ENCODE measurements around the gene FOXL3.

- no peak for TF ChIP-seq SP1 (IDR thresholded peaks at IDR 0.05)
- no peak for TF ChIP-seq TARDBP (IDR thresholded peaks at IDR 0.05)
- TF ChIP-seq SUZ12 (IDR thresholded peaks at IDR 0.05), result no peak
- TF ChIP-seq BHLHE40 (IDR thresholded peaks at IDR 0.05; ENCODE audit: borderline replicate concordance), result no peak
- TF ChIP-seq FOXA1 (IDR thresholded peaks at IDR 0.05), result no peak
- TF ChIP-seq FOXM1 (IDR thresholded peaks at IDR 0.05; ENCODE audit: borderline replicate concordance), result no peak
Measured at GRCh38 chr7:279821-280220, 10.1 kb upstream of the FOXL3 start.

Measured in HEK293T (cell line).